DND-41 (cell line): ENCODE results near the gene SCNN1B.

Experiments used
- EZH2 ChIP-seq: IDR thresholded peaks from 3 replicates; pipeline ENCODE4 v1.6.1; 2012; ENCODE audit warnings: borderline replicate concordance, low read depth, mild to moderate bottlenecking, moderate library complexity, low read length, inconsistent platforms; ENCODE audit not compliant: severe bottlenecking
- TF ChIP-seq, protein P1 (sequence below): IDR thresholded peaks from 2 replicates; pipeline ENCODE4 v1.5.1; 2012; ENCODE audit warnings: borderline replicate concordance, low read length, moderate library complexity, mild to moderate bottlenecking; ENCODE audit not compliant: poor library complexity, severe bottlenecking; ENCODE audit errors: extremely low read depth

DNA sequence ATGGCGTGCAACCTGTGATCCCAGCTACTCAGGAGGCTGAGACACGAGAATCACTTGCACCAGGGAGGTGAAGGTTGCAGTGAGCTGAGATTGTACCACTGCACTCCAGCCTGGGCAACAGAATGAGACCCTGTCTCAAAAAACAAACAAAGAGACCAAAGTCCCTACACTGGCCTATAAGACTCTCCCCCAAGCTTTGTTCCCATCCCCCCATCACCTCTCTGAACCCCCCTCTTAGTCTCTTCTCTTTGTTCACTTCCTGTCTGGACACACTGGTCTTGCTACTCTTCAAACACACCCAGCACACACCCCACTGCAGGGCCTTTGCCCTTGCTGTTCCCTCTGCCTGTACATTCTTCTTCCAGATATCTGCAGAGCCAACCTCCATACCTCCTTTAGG, 7.8 kb upstream of the SCNN1B start:
- TF ChIP-seq, protein P1, sequence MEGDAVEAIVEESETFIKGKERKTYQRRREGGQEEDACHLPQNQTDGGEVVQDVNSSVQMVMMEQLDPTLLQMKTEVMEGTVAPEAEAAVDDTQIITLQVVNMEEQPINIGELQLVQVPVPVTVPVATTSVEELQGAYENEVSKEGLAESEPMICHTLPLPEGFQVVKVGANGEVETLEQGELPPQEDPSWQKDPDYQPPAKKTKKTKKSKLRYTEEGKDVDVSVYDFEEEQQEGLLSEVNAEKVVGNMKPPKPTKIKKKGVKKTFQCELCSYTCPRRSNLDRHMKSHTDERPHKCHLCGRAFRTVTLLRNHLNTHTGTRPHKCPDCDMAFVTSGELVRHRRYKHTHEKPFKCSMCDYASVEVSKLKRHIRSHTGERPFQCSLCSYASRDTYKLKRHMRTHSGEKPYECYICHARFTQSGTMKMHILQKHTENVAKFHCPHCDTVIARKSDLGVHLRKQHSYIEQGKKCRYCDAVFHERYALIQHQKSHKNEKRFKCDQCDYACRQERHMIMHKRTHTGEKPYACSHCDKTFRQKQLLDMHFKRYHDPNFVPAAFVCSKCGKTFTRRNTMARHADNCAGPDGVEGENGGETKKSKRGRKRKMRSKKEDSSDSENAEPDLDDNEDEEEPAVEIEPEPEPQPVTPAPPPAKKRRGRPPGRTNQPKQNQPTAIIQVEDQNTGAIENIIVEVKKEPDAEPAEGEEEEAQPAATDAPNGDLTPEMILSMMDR = no peak
- TF ChIP-seq EZH2 = no peak
